HK-2 (cell line): ENCODE data around the gene ALDH4A1.
A peak's percentile ranks its signal among the peaks of the same experiment; 100 is the strongest.
"Not testable (repeated sequence)": the region's sequence is repeated elsewhere in the genome, so short reads cannot be mapped to it uniquely, and the experiment has no call there.

Experiments
- DNase-seq: peaks from one replicate; pipeline ENCODE4 v3.0.0-alpha.2; 2018; ENCODE audit not compliant: unreplicated experiment

ALDH4A1 gene

DNA sequence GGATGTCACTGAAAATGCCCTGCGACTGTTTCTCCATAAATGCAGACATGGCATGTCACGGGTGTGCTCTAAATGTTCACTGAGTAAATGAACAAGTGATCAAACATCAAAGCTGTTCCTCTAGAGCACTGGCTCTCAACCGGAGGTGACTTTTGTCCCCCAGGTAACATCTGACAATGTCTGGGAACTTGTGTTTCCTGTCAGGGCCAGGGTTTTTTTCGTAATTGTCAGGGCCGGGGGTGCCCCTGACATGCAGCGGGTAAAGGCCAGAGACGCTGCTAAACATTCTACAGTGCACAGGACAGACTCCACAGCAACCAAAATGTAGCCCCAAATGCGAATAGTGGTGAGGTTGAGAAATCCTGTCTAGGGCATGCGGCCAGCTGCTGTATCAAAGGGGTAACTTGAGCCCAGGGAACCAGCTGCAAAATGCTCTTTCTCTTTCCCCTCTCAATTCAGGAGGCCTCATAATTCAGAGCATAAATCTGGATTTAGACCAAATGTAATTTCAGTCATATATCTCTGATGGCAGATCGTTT, 2.0 kb downstream of the ALDH4A1 start:
- DNase-seq, result no peak

DNA sequence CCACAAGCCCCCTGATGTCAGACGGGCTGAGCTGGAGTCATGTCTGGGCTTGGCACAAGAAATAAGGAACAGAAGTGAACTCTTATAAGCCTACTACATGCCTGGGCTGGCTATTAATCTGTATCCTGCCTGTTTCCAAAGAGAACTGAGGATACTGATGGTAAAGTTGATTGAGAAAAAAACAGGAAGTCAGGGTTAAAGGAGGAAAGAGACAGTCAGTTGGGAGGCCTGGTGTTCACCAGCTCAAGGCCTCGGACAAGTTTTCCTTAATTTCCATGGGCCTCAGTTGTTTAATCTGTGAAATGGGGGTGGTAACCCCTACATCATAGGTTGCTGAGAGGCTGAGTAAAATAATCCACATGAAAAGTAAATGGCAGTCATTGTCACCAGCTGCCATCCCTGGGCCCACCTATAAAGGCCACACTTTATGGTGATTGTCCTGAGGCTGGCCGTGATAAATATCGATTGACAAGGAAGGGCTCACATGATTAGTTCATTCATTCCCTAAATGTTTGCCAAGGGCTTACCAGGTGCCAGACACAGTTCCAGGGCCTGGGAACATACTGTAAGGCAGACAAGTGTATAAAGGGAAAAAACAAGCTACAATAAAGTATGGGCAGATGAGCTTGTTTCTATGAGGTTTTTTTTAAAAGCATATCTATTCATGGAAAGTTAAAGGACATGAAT, 2.8 kb downstream of the ALDH4A1 start:
- no peak for DNase-seq

DNA sequence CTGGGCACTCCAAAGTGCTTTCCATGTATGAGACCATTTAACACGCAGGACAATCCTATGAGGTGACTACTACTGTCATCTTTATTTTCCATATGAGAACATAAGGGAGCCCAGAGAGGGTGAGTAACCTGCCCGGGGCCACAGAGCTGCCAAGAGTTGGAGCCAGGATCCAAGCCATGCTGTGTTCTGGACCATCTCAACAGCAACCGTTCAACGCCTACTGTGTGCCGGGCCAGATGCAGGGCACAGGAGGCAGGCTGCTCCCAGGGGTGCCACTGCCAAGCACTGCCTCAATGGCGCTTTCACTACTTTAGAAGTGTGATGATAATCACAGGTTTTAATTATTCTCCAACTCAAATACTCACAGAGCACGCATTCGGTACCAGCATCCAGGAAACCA, 3.8 kb downstream of the ALDH4A1 start:
- no peak for DNase-seq

DNA sequence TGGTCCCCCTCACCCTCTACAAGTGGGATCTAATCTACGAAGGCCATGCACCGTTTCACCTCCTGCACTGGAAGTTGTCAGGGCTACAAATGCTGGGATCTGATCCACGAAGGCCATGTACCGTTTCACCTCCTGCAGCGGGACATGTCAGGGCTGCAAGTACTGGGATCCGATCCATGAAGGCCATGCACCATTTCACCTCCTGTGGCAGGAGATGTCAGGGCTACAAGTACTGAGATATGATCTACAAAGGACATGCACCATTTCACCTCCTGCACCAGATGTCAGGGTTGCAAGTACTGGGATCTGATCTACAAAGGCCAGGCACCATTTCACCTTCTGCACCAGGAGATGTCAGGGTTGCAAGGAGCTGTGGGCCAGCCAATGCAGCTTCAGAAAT, 7.0 kb downstream of the ALDH4A1 start:
- no peak for DNase-seq

DNA sequence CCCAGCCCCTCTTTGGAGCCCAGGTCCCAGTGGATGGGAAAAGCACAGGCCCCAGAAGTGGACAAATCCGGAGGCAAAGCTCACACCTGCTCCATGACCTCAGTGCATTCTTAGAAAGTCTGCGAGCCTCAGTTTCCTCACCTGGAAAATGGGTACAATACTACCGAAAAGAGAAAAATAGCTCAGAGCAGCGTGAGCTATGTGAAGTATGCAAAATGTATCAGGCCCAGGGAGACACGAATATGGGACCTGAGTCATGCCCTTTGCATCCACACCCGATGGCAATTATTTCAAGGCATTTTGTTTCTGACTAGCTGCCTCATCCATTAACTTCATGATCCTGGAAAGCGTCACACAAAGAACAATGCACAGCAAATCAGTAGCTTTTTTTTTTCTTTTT, 9.2 kb downstream of the ALDH4A1 start:
- DNase-seq, result no peak

DNA sequence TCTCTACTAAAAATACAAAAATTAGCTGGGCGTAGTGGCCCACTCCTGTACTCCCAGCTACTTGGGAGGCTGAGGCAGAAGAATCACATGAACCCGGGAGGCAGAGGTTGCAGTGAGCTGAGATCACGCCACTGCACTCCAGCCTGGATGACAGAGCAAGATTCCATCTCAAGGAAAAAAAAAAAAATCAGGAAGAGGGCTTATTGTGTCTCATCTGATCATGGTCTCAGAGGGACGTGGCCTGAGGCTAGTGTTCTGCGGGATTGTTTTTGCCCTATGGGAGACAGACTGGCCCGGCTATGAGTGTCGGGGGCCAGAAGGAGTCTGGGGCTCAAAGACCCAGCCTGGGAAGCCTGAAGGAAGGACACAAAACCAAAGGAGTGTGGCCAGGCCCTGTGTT, 10.5 kb downstream of the ALDH4A1 start:
- DNase-seq, result not testable (repeated sequence)

DNA sequence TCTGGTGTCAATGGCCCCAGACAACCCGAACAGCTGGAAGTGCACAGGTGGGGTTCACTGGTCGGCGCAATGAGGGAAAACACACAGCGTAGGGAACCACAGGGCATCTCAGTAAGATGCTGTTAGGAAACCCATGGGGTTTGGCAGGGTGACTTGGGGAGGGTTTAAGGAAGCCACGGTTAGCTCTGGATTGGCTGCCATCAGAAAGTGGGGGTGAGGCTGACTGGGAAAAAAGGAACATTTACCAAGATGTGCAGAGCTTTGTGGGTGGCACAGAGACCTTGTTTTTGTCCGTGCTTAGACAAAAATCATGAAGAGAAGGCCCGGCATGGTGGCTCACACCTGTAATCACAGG, 11.0 kb downstream of the ALDH4A1 start:
- no peak for DNase-seq

DNA sequence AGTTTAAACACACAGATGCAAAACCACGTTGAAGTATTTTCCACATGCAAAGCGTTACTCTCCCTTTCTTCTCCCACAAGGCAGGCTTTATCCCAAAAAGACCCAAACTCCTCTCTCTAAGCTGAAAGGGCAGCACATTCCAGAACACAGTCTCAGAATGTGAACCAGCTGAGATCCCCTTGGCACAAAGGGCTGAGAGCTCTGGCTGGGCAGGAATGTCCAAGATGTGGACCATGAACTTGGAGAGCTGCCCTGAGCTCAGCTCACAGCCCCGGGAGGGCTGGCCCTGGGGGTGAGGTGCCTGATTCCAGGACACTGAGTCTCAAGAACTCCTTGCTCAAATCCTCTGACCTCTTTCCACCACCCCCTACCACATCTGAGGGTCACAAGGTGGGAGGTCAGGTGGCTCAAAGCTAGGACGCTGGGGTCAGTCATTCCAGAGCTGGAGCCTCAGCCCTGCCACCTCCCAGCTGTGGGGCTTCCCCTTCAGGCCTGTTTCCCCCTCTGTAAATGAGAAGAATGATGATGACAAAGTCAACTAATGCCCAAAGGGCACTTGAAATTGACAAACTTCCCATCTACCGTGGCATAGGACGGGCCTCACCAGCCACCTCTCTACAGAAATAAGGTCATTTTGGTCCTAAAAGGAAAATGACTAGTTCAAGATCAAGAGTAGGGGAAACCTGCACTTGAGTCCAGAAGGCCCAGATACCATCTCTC, 11.5 kb downstream of the ALDH4A1 start:
- DNase-seq, result no peak

DNA sequence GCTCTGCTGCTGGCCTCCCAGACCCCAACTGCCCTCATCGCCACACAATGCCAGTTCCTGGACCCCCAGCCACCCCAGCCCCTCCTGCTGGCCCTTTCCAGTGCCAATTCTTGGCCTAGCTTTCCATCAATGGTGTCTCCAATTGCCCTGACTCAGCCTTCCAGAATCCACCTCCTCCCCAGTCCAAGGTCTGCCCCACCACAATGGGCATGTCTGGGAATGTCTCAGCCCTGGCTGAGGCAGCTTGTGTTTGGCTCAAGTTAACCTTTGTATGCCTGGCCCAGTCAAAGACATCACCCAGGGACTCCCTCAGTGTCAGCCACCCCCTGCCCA, 16.4 kb downstream of the ALDH4A1 start:
- DNase-seq, result no peak

DNA sequence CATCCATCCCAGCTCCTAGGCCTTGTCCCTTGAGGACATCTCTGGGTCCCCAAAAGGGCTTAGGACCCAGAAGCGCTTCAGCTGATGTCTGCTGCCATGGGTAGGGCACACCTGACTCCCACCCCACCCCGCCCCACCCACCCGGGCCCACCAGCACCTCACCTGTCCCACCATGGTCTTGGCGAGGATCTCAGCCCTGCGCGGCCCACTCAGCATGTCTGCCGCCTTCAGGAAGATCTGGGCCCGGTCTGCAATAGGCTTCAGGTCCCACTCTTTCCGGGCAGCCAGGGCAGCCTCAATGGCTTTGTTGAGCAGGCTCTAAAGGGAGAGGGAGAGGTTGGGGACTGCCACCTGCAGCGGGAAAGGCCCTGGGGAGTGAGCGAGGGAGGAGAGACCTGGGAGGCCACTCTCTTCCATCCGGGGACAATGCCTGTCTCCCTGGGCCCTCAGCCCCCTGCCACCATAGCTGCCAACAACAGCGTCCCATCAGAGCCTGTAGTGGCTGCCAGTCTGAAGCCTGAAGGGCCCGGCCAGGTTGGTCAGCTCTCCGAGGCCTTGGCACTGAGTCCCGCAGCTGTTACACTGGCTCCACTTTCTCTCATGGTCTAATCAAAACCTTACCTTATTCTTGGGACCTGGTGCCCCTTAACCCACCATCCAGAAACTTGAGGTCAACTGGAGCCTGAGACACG, 16.9 kb downstream of the ALDH4A1 start:
- no peak for DNase-seq

DNA sequence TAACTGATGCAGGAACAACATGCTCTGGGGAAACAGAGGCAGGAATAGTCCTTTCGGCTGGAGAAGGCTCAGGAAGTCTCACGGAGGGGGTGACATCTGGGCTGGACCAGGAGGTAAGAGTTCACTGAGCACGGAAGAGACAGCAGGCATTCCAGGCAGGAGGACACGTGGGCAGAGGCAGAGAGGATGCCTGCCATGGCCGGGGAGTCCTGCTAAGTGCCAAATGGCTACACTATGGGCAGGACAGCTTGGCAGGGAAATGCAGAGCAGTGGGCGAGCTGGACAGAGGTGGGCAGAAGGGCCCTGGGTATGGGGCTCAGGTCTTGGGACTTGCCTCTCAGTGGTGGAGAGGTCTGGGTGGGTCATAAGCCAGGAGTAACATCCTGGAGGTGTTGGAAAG, 17.6 kb downstream of the ALDH4A1 start:
- no peak for DNase-seq

DNA sequence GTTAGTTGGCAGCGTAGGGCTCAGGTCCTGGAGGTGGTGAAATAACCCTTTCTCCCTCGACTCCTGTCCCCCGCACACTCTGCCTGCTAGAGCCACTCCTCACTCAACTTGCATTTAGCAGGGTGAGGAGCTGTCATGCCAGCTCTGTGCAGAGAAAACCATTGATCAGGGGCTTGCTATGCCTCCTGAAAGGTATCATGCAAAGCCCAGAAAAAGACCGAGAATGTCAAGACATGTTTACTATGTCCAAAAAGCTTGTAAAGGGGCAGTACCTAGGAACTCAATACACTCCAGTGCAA, 18.0 kb downstream of the ALDH4A1 start:
- no peak for DNase-seq

DNA sequence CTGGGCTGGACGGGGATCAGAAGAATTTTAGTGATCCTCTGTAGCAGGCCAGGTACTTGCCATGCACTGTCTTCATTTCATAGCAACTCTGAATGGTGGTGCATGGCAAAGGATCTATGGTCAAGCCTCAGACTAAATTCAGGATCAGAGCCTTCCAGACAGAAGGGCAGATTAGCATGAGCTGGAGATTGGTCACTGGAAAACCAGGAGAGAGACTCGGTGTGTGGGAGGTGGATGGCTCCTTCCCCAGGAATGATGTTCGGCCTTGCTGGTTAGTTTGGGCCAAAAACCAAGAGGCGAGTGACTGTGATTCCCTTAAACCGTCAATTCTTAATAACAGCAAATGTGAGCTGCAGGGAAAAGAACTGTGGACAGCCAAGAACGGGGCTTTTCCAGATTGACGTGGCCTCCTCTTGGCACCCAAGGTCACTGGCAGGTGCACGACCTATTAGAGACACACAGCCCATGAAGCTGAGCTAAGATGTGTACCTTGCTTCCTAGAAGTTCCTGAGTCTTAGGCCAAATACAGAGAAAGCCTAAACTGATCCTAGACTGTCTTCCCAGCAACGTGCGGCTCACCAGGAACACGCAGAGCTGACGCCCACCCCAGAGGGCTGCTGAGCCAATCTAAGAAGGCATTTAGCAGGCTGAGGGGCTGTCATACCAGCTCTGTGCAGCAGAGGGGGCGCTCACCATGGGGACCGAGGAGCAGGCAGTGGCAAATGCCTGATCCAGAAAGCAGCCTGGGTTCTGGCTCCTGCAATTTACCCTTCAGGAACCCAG, 18.5 kb downstream of the ALDH4A1 start:
- DNase-seq, result peak; percentile 70

DNA sequence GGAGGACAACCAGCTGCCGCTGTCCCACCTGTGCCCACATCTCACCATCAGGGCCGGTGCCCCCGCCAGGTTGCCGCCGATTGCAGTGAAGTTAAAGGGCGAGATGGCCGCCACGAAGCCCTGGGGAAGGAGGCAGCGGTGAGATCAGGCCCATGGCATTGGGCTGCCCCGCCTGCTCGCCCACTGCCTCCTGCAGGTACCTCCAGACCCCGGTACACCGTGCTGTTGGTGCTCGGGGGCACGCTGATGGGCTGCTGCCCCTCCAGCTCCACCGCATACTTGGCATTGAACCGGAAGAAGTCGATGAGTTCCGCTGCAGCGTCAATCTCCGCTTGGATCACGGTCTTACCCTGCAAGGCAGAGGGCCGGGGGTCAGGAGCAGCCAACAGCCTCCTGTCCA, 19.3 kb downstream of the ALDH4A1 start:
- DNase-seq, result no peak

DNA sequence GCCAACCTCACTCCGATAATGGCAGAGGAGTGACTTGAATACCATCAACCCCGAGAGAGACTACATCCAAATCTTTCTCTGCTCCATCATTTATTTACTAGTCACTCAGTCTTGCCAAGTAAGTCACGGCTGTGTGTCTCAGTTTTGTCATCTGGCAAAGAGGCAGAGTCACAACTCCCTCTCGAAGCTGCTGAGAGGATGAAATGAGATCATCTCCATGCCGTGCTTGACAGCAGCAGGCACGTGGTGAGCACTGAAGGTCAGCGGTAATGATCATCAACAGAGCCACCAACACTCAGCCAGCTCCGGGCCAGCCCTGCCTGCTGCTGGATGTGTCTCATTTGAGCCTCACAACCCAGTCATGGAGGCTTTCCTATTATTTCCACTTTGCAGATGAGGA, 19.9 kb downstream of the ALDH4A1 start:
- peak; percentile 63 for DNase-seq

DNA sequence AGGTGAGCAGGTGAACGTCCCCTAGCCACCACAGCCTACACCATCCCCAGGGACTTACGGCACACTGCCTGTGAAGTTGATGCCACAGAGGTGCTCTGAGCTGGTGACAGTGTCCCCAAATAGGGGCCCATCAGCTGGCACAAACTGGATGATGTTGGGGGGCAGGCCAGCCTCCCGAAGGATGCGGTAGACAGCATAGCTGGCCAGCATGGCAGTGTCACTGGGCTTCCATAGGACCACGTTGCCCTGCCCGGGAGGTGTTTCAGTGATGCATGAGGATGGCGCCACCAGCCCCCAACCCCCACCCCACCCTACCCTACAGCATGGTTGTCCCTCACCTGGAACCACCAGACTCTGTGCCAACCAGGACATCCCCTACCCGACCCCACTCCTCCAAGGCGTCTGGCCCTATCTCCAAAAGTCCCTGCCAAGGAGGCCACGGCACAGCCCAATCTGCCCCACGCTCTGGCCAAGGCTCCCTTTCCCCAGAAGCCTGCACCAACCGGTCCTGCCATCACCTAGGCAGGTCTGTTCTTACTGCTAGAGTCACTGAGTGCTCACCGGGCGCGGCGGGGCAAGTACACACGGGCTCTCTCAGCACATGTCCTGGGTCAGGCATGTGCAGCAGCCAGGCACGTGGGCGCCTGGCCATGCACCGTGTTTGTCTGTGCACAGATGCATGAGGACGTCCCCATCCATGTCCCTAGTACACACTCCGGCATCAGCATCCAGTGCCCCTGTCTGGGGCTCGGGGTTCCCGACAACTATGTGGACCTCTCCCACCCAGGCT, 20.5 kb downstream of the ALDH4A1 start:
- DNase-seq, result no peak

DNA sequence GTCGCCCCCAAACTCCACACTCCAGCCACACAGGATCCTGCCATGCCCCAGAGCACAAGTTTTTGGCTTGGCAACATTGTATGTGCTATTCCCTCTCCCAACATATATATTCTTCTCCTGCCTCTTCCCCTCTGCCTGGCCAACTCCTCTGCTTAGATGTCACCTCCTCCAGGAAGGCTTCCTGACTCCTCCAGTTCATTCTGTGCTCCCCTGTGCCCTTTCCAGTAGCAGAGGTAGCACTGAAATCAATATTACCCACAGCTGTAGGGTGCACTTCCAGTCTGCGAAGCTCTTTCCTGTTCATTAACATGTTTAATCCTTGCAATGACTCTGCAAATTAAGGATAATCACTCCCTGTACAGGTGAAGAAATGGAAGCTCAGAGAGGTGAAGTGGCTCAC, 21.2 kb downstream of the ALDH4A1 start:
- DNase-seq, result no peak

DNA sequence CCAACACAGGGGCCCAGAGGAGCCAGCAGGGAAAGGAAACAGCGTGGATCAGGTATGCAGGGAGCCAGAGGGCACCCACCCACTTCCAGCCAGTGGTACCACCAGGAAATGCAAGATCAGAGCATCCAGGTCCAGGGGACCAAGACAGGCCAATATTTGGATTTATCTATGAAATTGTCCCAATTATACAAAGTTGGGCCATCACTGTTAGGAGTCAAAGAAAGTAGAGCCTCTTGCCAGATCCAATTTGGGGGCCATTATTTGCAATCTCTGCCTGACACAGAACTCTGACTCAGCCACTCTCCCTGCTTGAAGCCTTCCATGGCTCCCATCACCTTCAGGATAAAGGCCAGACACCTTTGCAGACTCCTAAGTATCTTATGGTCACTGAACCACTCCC, 21.8 kb downstream of the ALDH4A1 start:
- DNase-seq, result no peak

DNA sequence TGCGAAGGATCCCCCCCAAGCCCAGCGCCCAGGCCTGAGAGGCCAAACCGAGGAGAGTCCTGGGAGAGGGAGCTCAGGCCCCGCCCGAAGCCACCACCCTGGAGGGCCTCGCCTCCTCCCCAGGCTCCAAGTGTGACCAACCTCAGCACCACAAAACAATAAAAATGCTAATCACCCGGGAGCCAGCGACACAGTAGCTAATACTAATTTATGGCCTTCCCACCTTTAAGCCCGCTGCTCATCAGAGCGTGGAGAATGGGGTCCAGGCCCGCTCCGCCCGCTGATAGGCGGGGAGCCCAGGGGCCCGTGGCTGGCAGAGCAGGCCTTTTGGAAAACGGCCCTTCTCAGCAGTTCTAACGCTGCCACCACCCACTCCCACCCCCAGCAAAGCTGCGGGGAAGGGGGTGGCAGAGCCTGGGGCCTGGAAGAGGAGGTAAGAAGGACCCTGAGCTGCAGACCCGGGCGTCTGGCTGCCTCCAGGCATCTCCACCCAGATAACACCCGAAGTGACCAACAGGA, 22.5 kb downstream of the ALDH4A1 start:
- DNase-seq, result no peak

DNA sequence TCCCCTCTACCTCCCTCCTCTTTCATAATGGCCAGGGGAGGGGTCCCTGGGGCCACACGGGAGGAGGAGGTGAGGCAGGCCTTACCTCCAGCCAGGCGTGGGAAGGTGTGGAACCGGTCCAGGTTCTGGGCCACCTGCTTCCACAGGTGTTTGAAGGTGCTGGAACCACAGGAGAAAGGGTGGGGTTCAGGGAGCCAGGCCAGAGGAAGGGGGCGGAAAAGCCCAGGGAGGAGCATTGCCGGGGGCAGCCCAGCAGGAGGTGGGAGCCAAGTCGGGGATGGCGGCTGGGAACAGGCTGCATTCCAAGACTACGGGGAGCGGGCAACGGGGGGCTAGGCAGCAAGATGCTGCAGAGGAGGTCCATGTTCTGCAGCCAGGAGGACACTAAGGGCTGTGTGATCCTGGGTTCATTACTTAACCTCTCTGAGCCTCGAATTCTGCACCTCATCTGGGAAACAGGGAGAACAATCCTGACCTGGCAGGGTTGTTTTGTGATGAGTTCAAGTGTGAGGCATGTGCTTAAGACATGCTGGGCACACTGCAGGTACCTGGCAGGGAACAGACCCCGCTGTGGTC, 23.1 kb downstream of the ALDH4A1 start:
- DNase-seq, result no peak
